Panc1 (cell line): ENCODE data around the gene PAK4. TPM values are rescaled to one million over a fixed set of nuclear protein-coding genes. Genes with fewer than 3 reads are reported as not detected.
A peak's percentile ranks its signal among the peaks of the same experiment; 100 is the strongest.

Experiments used
- ATAC-seq: fragments of 200-7000 bp; cut with Tn5 transposase; 2 replicates; pipeline ENCODE4 v1.9.1; 2020; ENCODE audit warnings: mild to moderate bottlenecking, moderate library complexity
- BruUV-seq: library from RNA; stranded (reverse); fragments of 400-500 nt; replicated peaks from 2 replicates; lab custom pipeline; 2021; lab: Mats Ljungman, UMichigan
- CTCF ChIA-PET: fragments of 300-600 bp; sonication (Branson Sonifier 250); formaldehyde crosslinking; loops from one replicate; lab custom pipeline; 2022; ENCODE audit warnings: antibody characterized with exemption; lab: Charles Lee
- POLR2A ChIA-PET: fragments of 300-600 bp; sonication (Branson Sonifier 250); formaldehyde crosslinking; loops from one replicate; lab custom pipeline; 2022; ENCODE audit warnings: antibody characterized with exemption; lab: Charles Lee
- DNase-seq: peaks from one replicate; pipeline ENCODE4 v3.0.0-alpha.2; 2010; ENCODE audit warnings: low read depth, low spot score
- H3K27ac ChIP-seq: 2 replicates; pipeline ENCODE4 v1.5.1; 2011; ENCODE audit warnings: mild to moderate bottlenecking, low read length, inconsistent platforms
- H3K27me3 ChIP-seq: fragments of 200-500 bp; sonication (Bioruptor generic); 2 replicates; pipeline ENCODE4 v1.6.0; 2014; ENCODE audit warnings: low read length, inconsistent platforms; ENCODE audit not compliant: control insufficient read depth, insufficient read depth
- H3K36me3 ChIP-seq: fragments of 200-500 bp; sonication (Bioruptor generic); 2 replicates; pipeline ENCODE4 v1.5.1; 2014; ENCODE audit warnings: inconsistent platforms, mild to moderate bottlenecking, low read length, moderate library complexity; ENCODE audit not compliant: control insufficient read depth, insufficient read depth
- H3K4me1 ChIP-seq: 2 replicates; pipeline ENCODE4 v1.5.1; 2011; ENCODE audit warnings: inconsistent platforms, mild to moderate bottlenecking, low read length, moderate library complexity; ENCODE audit not compliant: control insufficient read depth, insufficient read depth
- H3K4me3 ChIP-seq, 2 experiments: 2 replicates each; pipeline ENCODE4 v1.5.1; 2011 to 2012; ENCODE audit warnings: low read depth in 2 of 2, low read length in 2 of 2, mild to moderate bottlenecking in 2 of 2, inconsistent platforms in 1 of 2, moderate library complexity in 1 of 2
- H3K9me3 ChIP-seq: fragments of 200-500 bp; sonication (Bioruptor generic); 2 replicates; pipeline ENCODE4 v1.5.1; 2014; ENCODE audit warnings: low read depth, mild to moderate bottlenecking, inconsistent platforms, low read length, moderate library complexity; ENCODE audit not compliant: control insufficient read depth, insufficient read depth
- POLR2AphosphoS5 ChIP-seq: IDR thresholded peaks from 2 replicates; pipeline ENCODE4 v1.6.1; 2012; ENCODE audit warnings: mild to moderate bottlenecking, low read depth, low read length, moderate library complexity
- SIN3A ChIP-seq: IDR thresholded peaks from 2 replicates; pipeline ENCODE4 v1.6.1; 2012; ENCODE audit warnings: low read depth, mild to moderate bottlenecking, low read length, moderate library complexity, borderline replicate concordance; ENCODE audit not compliant: insufficient read depth
- TCF7L2 ChIP-seq: IDR thresholded peaks from 2 replicates; pipeline ENCODE4 v1.6.1; 2011; ENCODE audit warnings: mild to moderate bottlenecking, low read depth, low read length, inconsistent platforms
- in situ Hi-C: cut with HindIII; loops from 2 replicates; pipeline ENCODE4 v1.10.0; 2016; ENCODE audit warnings: low sequenced_read_pairs, low pct_unique_long_range_greater_than_20kb
- intact Hi-C: fragments of 100-400 bp; cut with micrococcal nuclease; formaldehyde crosslinking; loops from one replicate; pipeline ENCODE4 v1.10.0; 2022; ENCODE audit not compliant: unreplicated experiment
- total RNA-seq: library from RNA; stranded (reverse); gene quantifications from one replicate; pipeline ENCODE4 v1.2.1, GENCODE V29; 2021; ENCODE audit not compliant: unreplicated experiment
- TF ChIP-seq, protein P1 (sequence below): fragments of 450-650 bp; IDR thresholded peaks from 2 replicates; pipeline ENCODE4 v1.5.1; 2017; ENCODE audit warnings: mild to moderate bottlenecking
- TF ChIP-seq, protein P2 (sequence below), 2 experiments: IDR thresholded peaks; 2 replicates each; pipeline ENCODE4 v1.6.1; 2011 to 2012; ENCODE audit warnings: low read depth in 2 of 2, control low read depth in 1 of 2, low read length in 1 of 2, mild to moderate bottlenecking in 1 of 2, moderate library complexity in 1 of 2; ENCODE audit not compliant: insufficient read depth in 1 of 2

PAK4 gene
- total RNA-seq, 1 experiment from 2014 or later, result 311 TPM

DNA sequence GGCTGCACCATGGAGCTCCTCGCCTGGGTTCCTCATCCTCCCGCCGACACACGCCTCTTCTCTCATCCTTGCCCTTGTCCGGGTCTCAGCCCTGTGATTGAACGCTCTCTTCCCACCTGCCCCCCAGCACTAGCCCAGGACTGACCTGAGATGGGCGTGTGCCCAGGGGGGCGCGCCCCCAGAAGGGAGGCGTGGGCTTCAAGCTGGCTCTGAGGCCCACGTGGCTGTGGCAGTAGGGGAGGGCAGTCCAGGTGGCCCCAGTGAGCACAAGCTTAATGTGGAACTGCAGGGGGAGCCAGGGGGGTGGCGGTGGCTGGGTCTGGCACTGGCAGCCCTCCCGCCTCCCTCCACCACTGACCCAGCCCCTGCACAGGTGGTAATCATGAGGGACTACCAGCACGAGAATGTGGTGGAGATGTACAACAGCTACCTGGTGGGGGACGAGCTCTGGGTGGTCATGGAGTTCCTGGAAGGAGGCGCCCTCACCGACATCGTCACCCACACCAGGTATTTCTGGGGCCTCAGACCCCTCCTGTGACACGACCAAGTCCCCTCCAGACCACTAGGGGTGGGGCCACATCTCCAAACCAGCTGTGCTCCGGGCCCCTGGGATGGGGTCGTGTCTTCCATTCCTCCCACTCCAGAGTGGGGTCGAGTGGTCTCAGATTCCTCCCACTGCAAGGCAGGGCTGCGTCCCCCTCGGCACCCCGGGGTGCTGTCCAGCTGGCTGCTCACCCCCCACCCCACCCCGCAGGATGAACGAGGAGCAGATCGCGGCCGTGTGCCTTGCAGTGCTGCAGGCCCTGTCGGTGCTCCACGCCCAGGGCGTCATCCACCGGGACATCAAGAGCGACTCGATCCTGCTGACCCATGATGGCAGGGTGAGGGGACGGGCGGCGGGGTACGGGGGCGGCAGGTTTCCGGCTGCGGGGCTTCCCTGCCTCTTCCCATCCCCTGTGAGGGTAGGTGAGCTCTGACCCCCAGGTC lies 49.3 kb downstream of the PAK4 start:
- Histone ChIP-seq H3K27ac (no peak overlapping the region), H3K4me3 (no peak overlapping the region), H3K4me1 (peaks cover 12% of the 10 kb centered on the region), H3K9me3 (no peaks in the 10 kb centered on the region), H3K36me3 (peaks cover 31% of the 10 kb centered on the region; the same call in 1 of the 2 replicates), H3K27me3 (no peaks in the 10 kb centered on the region)
- no peak for ATAC-seq
- ChIA-PET CTCF (interaction anchor here (0.7 to 1.6 kb wide), 5 partner anchors 9 to 746 kb away, joined by 3 to 6 read pairs (median 4); no protein-coding TSS in a partner anchor), POLR2A (interaction anchor here (0.6 to 0.7 kb wide), 4 partner anchors 7 to 272 kb away, joined by 3 to 9 read pairs (median 4); no protein-coding TSS in a partner anchor)
- BruUV-seq, result no TSS peak
- DNase-seq, result no peak
- in situ Hi-C loops (loop anchor here (10.0 kb wide), 1 partner anchor 60 kb away; no protein-coding TSS in a partner anchor), intact Hi-C loops (no loop called here)
- TF ChIP-seq TCF7L2 (no peak), POLR2AphosphoS5 (peak; percentile 34; the same call in 1 of the 2 replicates)
- TF ChIP-seq, protein P1, sequence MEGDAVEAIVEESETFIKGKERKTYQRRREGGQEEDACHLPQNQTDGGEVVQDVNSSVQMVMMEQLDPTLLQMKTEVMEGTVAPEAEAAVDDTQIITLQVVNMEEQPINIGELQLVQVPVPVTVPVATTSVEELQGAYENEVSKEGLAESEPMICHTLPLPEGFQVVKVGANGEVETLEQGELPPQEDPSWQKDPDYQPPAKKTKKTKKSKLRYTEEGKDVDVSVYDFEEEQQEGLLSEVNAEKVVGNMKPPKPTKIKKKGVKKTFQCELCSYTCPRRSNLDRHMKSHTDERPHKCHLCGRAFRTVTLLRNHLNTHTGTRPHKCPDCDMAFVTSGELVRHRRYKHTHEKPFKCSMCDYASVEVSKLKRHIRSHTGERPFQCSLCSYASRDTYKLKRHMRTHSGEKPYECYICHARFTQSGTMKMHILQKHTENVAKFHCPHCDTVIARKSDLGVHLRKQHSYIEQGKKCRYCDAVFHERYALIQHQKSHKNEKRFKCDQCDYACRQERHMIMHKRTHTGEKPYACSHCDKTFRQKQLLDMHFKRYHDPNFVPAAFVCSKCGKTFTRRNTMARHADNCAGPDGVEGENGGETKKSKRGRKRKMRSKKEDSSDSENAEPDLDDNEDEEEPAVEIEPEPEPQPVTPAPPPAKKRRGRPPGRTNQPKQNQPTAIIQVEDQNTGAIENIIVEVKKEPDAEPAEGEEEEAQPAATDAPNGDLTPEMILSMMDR, result no peak

DNA sequence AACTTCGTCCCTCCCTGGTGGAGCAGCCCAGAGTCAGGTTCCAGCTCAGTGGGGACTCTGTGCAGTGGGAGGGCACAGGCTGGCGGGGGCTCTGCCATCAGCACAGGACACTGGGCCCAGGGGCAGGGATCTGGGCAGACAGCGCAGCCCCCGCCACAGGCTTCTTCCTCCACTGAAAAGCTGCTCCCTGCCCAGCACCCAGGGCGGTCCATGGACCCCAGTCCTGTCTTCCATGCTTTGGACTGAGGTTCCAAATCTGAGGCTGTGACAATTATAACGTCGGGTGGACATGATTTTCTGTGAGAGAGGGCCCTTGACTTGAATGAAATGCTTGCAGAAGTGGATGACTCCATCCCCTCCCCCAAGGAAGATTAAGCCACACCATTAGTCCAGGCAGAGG lies 50.0 kb downstream of the PAK4 start:
- no peak for TF ChIP-seq TCF7L2
- TF ChIP-seq, protein P1, result no peak
- TF ChIP-seq, protein P2, sequence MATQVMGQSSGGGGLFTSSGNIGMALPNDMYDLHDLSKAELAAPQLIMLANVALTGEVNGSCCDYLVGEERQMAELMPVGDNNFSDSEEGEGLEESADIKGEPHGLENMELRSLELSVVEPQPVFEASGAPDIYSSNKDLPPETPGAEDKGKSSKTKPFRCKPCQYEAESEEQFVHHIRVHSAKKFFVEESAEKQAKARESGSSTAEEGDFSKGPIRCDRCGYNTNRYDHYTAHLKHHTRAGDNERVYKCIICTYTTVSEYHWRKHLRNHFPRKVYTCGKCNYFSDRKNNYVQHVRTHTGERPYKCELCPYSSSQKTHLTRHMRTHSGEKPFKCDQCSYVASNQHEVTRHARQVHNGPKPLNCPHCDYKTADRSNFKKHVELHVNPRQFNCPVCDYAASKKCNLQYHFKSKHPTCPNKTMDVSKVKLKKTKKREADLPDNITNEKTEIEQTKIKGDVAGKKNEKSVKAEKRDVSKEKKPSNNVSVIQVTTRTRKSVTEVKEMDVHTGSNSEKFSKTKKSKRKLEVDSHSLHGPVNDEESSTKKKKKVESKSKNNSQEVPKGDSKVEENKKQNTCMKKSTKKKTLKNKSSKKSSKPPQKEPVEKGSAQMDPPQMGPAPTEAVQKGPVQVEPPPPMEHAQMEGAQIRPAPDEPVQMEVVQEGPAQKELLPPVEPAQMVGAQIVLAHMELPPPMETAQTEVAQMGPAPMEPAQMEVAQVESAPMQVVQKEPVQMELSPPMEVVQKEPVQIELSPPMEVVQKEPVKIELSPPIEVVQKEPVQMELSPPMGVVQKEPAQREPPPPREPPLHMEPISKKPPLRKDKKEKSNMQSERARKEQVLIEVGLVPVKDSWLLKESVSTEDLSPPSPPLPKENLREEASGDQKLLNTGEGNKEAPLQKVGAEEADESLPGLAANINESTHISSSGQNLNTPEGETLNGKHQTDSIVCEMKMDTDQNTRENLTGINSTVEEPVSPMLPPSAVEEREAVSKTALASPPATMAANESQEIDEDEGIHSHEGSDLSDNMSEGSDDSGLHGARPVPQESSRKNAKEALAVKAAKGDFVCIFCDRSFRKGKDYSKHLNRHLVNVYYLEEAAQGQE (IDR thresholded peaks at IDR 0.05; ENCODE audit: insufficient read depth in 1 of 2, low read depth in 2 of 2, low read length in 1 of 2), result no peak
- TF ChIP-seq POLR2AphosphoS5, result no peak
- no peak for TF ChIP-seq SIN3A
- Histone ChIP-seq H3K4me3 (no peak overlapping the region), H3K36me3 (peaks cover 31% of the 10 kb centered on the region; the same call in 1 of the 2 replicates), H3K27me3 (no peaks in the 10 kb centered on the region), H3K9me3 (no peaks in the 10 kb centered on the region), H3K27ac (no peak overlapping the region), H3K4me1 (peaks cover 8% of the 10 kb centered on the region)
- ATAC-seq (no peak), DNase-seq (no peak)
- in situ Hi-C loops (loop anchor here (10.0 kb wide), 1 partner anchor 61 kb away; no protein-coding TSS in a partner anchor), intact Hi-C loops (no loop called here)
- ChIA-PET POLR2A (interaction anchor here (0.7 kb wide), 2 partner anchors 8 to 16 kb away, joined by 3 to 4 read pairs; no protein-coding TSS in a partner anchor), CTCF (interaction anchor here (0.7 to 0.8 kb wide), 2 partner anchors 21 to 745 kb away, joined by 3 to 4 read pairs; no protein-coding TSS in a partner anchor)
- no TSS peak for BruUV-seq
